ENCODE measurements around the gene HES5.

HES5 gene

DNA sequence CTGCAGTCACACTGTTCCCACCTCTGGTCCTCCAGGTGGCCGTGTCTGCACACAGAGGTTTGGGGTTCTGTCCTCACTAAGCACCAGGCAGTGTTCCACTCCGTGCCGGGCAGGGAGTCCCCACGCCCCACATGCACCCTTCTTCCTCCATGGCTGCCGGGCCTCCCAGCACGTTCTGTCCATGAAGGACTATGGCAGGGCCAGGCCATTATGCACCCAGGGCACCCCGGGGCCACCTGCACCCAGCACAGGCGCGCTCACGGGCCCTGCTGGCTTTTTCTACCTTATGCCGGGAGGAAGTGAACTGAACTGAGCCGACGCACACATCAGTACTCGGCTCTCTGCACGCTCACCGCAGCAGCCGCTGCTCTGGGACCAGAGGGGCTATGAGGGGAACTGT lies 13.9 kb downstream of the HES5 start:
- Histone ChIP-seq H4K20me1 (ENCODE audit: low read depth, low read length) (no peaks in the 10 kb centered on the region), H3K9me3 (ENCODE audit: insufficient read depth, low read length) (no peaks in the 10 kb centered on the region), H3K9ac (ENCODE audit: low read length) (no peak overlapping the region), H3K9me2 (replicated peaks; ENCODE audit: insufficient read depth, low read length) (no peaks in the 10 kb centered on the region), H3F3A (ENCODE audit: insufficient read depth) (no peaks in the 10 kb centered on the region), H3K79me2 (ENCODE audit: insufficient read depth, low read length) (no peaks in the 10 kb centered on the region), H2AFZ (ENCODE audit: low read depth, low read length, severe bottlenecking) (no peak overlapping the region), H3K4me2 (ENCODE audit: low read depth, low read length, poor library complexity, severe bottlenecking) (no peak overlapping the region), H3K4me3 (ENCODE audit: insufficient read depth, low read length, poor library complexity, severe bottlenecking) (no peak overlapping the region), H3K27ac (ENCODE audit: low read depth, low read length) (no peak overlapping the region), H3K27me3 (ENCODE audit: low read length) (no peaks in the 10 kb centered on the region), H3K36me3 (ENCODE audit: low read length) (no peaks in the 10 kb centered on the region)
- TF ChIP-seq CTCF (IDR thresholded peaks at IDR 0.05; ENCODE audit: insufficient read depth, low read length, poor library complexity, severe bottlenecking), result no peak
- no peak for TF ChIP-seq EZH2phosphoT487 (conservative IDR thresholded peaks at IDR 0.05; ENCODE audit: low read length)

- H3K9me2 ChIP-seq (replicated peaks; ENCODE audit: insufficient read depth, low read length), result no peaks in the 10 kb centered on the region
- no peak overlapping the region for H3K4me2 ChIP-seq (ENCODE audit: low read depth, low read length, poor library complexity, severe bottlenecking)
- H3K27me3 ChIP-seq (ENCODE audit: low read length), result no peaks in the 10 kb centered on the region
- no peak overlapping the region for H3K4me3 ChIP-seq (ENCODE audit: insufficient read depth, low read length, poor library complexity, severe bottlenecking)
- H3K27ac ChIP-seq (ENCODE audit: low read depth, low read length), result no peak overlapping the region
- H4K20me1 ChIP-seq (ENCODE audit: low read depth, low read length), result no peaks in the 10 kb centered on the region
- H3K79me2 ChIP-seq (ENCODE audit: insufficient read depth, low read length), result no peaks in the 10 kb centered on the region
- no peak overlapping the region for H3K9ac ChIP-seq (ENCODE audit: low read length)
- TF ChIP-seq EZH2phosphoT487 (conservative IDR thresholded peaks at IDR 0.05; ENCODE audit: low read length), result no peak
- TF ChIP-seq CTCF (IDR thresholded peaks at IDR 0.05; ENCODE audit: insufficient read depth, low read length, poor library complexity, severe bottlenecking), result no peak
- H3K36me3 ChIP-seq (ENCODE audit: low read length), result no peaks in the 10 kb centered on the region
- no peaks in the 10 kb centered on the region for H3F3A ChIP-seq (ENCODE audit: insufficient read depth)
- no peak overlapping the region for H2AFZ ChIP-seq (ENCODE audit: low read depth, low read length, severe bottlenecking)
- no peaks in the 10 kb centered on the region for H3K9me3 ChIP-seq (ENCODE audit: insufficient read depth, low read length)
Observed at GRCh38 chr1:2515763-2516080, 14.3 kb downstream of the HES5 start.

DNA sequence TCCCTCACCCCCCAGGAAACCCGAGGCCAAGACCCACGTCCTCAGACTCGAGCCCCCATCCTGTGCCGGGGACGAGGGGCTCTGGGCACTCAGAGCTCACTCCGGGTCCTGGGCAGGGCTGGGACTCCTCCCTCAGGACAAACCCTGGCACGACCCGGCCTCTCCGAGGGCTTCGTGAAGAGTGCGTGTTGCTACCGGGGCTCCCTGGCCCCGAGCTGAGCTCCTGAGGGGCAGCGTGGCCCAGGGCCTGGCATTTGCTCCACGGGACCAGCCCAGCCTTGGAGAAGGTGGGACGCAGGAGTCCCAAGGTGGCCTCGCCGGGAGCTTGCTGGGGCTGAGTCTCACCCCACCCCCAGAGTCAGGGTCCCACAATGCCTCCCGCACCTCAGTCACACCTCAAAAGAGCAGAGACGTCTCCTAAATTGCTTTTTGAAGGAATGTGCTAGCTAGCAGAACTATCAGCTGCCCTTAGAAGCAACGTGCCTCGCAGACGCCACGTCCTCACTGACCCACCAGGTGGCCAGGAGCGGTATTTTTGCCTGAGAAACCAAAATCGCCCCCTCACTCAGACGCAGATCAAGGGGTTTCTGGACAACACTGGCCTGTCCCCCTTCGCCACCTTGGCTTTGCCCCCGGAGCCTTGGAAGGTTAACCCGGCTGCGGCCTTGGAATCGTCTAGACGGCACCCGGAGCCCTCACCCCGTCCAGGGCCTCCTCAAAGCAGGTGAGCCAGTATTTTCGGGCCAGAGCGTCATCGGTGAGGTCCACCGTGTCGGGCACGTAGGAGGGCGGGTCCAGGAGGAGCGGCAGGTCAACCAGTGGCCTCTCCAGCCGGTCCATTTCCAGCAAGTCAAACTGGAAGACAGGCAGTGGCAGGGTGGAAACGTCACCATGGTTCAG lies 14.9 kb downstream of the HES5 start:
- Histone ChIP-seq H3K36me3 (ENCODE audit: low read length) (no peaks in the 10 kb centered on the region), H3K27me3 (ENCODE audit: low read length) (no peaks in the 10 kb centered on the region), H3K9me3 (ENCODE audit: insufficient read depth, low read length) (no peaks in the 10 kb centered on the region), H2AFZ (ENCODE audit: low read depth, low read length, severe bottlenecking) (no peak overlapping the region), H3K79me2 (ENCODE audit: insufficient read depth, low read length) (no peaks in the 10 kb centered on the region), H3K9me2 (replicated peaks; ENCODE audit: insufficient read depth, low read length) (no peaks in the 10 kb centered on the region), H3K9ac (ENCODE audit: low read length) (no peak overlapping the region), H4K20me1 (ENCODE audit: low read depth, low read length) (no peaks in the 10 kb centered on the region), H3K4me2 (ENCODE audit: low read depth, low read length, poor library complexity, severe bottlenecking) (no peak overlapping the region), H3F3A (ENCODE audit: insufficient read depth) (no peaks in the 10 kb centered on the region), H3K27ac (ENCODE audit: low read depth, low read length) (no peak overlapping the region), H3K4me3 (ENCODE audit: insufficient read depth, low read length, poor library complexity, severe bottlenecking) (no peak overlapping the region)
- no peak for TF ChIP-seq EZH2phosphoT487 (conservative IDR thresholded peaks at IDR 0.05; ENCODE audit: low read length)
- TF ChIP-seq CTCF (IDR thresholded peaks at IDR 0.05; ENCODE audit: insufficient read depth, low read length, poor library complexity, severe bottlenecking), result no peak

All from SU-DHL-6 (cell line).